Fibroblast of skin of left biceps (primary cell): ENCODE data around the gene RAD51B.
"Not testable (repeated sequence)": the region's sequence is repeated elsewhere in the genome, so short reads cannot be mapped to it uniquely, and the experiment has no call there.

Experiments used
- DNase-seq, 2 experiments: peaks; one replicate each; pipeline ENCODE4 v3.0.0-alpha.2; 2013; ENCODE audit warnings: low read depth in 2 of 2

Gene RAD51B

DNA sequence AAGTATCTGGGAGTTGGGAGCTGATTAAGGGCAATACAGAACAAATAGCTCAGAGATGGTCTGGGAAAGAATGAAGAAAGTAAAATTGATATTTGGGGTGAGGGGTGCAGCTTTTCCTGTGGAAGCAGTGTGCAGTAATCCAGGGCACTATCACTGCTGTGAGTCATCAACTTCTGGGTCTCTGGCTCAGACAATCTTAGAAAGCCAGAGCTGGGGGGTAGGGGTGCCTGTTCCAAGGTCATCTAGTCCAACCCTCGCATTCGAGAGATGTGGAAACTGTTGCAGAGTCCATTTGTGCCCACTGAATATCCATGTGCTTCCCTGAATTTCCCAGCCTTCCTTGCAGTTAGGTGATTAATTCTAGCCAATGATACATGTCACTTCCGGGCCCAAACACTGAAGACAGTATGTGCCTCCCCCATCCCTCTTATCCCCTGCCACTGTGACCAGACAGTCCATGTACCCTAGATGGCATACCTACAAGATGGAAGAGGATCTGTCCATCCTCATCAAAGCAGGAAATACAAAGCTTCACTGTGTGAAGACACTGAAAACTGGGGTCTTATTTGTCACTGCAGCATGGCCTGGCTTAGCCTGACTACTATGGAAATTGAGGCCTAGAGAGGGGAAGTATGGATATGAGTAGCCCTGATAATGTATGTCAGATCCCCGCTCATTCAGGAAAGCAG lies 921.4 kb downstream of the RAD51B start:
- no peak for DNase-seq

DNA sequence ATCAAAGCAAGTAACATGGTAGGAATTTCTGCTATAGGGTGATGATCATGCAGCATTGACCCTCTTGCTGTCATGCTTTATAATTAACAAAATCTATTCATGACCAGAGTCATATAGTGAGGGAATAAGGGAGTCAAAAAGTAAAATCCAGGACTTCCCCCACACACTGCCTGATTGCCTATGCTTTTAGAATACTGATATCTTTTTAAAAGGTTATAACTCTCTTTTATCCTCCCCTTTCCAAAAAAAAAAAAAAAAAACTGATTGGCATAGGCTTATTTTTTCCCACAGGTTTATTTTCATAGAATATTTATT lies 921.9 kb downstream of the RAD51B start:
- no peak for DNase-seq

DNA sequence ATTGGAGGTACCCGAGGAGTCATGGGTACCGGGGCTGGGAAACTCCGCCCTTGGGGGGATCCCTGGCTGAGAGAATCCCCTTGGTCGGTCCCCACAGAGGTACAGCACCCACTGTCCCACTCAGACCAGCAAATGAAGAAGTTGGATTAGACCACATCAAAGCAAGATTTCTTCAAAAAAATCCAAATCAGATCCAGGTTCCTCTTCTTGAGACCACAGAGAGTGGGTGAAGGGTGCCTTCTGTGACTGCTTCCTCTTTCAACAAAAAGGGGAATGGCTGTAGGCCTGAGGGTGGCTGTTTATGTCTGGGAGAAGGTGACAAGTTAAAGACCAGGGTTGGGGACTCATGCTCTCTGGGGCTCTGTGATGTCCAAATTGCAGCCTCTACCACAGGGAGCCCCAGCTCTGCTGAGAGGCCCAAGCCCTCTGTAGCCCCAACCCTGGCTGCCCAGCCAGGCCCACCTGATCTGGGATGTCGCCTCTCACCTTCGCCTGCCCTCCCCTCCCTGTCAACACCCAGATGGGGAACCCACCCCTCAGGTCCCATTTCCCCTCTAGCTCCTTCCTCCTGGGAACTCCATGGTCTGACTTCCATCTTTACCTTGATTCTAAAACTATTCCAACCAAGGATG lies 922.4 kb downstream of the RAD51B start:
- DNase-seq, result no peak

DNA sequence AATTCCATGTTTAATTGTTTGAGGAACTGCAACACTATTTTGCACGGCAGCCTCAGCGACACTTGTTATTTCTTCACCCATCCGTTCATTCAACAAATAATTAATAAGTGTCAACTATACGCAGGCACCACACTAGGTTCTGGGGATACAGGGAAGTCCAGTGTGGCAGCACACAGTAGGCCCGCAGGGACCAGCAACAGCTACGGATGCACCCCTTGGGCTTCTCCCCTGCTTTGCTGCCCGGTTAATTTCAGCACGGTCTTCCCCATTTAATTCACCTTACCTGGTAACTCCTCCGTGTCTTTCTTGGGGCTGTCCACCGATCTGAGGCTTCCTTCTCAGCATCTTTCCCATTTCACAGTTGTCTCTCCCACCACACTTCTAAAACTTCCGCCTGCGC lies 925.0 kb downstream of the RAD51B start:
- DNase-seq, result no peak

DNA sequence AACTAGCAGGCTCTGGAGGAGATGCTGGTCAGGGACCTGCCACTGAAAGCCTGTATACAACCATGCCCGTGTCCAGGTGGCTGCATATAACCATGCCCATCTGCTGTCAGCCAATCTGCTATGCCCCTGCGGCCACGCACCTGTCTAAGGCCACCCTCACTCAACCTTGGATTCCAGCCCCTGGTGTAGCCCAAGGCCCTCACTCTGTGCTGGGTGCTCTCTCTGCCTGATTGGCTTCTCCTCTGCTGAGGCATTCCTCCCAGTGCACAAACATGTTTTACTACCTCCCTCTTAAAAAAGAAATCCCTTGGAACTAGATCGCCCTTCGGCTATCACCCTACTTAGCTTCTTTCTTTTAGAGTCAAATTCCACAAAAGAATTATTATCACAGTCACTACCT lies 927.8 kb downstream of the RAD51B start:
- no peak for DNase-seq

DNA sequence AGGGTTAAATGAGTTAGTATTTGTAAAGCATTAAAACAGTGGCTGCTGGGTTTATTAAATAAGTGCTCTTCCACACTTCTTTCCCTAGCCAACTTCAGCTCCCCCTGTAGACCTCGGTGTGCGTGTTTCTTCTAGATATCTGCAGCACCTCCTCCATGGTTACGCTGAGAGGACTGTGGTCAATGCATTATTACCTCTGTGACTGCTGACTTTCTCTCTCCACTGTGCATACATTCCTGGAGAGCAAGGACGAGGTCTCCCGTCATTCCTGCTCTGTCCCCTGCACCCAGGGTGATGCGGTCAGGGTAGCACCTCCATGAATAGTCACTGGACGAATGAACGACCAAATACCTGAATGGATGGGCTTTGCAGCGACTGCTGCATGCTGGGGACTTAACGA lies 928.7 kb downstream of the RAD51B start:
- no peak for DNase-seq

DNA sequence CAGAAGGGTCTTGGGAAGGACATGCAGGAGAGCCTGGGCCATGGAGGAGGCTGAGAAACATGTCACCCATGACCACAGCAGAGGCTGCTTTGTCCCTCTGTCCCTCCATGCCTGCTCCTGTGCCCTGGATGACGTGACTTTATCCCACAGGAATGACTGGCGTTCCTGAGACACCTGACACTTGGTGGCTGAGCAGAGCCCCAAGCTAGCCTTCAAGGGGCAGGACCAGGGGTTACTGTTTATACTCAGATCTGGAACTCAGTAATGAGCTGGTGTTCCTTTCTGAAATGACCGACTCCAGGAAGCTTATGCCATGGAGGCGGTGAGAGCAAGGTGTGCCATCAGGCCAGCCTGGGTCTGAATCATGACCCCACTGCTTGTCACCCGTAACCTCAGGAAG lies 929.1 kb downstream of the RAD51B start:
- no peak for DNase-seq

DNA sequence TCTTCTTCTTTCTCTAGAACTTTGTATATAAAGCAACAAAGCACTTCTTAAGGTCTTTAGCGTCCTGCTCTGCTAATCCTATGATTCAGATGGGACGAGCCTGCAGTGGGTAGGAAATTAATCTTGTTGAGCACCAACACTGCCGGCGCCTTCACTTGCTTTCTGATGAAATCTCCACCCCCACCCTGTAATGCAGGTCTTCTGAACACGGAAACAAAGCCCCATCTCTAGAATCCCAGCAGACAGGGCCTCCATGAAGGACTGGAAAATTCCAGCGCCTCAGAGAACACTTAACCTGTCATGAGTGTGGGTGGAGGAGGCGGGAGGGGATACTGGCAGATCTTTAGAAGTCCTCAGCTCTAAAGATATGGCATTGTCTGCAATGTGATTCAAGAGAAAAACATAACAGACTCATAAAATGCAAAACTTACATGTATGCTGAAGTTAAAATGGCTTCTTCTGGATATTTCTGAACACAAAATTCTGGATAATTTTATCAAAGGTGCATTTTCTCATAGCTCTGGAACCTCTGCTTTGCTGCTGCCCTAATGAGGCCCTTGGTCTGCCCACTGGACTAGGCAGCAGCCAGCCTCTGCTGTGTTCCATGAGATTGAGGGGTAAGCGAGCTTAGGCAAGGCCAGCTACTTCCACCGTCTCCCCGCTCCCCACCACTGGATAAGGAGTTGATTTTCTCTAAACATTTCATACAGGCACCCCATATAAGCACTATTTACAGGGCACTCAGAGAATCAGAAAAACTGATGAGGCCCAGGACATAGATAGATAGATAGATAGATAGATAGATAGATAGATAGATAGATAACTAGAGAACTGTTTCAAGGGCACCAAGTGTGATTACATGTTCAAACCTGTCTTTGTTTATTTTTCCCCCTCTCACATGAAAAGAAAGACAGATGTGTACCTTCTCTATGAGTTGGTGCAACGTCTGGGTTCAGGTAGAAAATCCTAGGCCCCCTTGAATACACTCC lies 930.2 kb downstream of the RAD51B start:
- no peak for DNase-seq

DNA sequence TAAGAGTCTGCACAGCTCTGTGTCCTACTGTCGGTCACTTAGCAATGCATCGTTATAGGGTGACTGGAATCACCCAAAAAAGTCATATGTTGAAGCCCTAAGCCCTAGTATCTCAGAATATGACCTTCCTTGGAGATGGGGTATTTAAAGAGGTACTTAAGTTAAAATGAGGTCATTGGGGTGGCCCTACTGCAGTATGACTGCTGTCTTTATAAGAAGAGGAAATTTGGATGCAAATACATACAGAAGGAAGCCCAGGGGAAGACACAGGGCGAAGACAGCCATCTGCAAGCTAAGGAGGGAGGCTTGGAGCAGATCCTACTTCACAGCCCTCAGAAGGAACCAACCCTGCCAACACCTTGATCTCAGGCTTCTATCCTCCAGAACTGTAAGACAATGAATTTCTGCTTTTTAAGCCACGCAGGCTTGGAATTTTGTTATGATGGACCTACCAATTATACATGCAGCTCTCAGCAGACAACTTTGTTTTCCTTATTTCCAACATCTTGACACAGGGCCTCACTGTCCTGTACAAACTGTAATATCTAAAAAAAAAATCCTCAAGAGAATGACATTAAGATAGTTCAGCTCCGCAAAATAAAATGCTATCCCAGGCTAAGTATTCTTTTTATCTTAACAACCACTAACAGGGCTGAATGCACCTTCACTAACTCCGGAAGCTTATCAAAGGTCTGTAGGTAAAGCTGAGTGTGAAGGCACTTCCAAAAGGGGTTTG lies 932.9 kb downstream of the RAD51B start:
- no peak for DNase-seq

DNA sequence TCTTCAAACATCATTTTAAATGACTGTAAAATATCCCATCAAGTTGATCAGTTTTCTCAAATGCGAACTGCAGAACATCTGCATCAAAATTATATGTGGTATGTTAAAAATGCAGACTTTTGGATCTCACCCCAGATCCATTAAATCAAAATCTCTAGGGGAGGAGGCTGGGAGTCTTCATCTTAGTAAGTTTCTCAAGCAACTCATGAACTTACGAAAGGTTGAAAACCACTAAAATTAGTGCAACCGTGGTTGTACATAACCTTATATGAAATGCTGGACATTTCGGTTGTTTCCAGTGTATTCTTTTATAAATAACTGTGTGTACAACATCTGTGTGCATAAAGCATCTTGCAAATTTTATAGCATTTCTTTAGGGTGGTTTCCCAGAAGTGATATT lies 934.1 kb downstream of the RAD51B start:
- peak; percentile 81 to 83 for DNase-seq

DNA sequence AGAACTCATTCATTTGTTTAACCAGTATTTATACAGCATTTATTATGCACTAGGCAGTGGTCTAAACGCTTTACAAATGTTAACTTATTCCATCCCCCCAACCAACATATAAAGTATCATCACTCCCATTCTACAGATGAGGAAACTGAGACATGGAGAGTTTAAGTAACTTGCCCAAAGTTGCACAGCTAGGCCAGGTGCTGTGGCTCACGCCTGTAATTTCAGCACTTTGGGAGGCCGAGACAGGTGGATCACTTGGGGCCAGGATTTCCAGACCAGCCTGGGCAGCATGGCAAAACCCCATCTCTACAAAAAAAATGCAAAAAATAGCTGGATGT lies 935.4 kb downstream of the RAD51B start:
- no peak for DNase-seq

DNA sequence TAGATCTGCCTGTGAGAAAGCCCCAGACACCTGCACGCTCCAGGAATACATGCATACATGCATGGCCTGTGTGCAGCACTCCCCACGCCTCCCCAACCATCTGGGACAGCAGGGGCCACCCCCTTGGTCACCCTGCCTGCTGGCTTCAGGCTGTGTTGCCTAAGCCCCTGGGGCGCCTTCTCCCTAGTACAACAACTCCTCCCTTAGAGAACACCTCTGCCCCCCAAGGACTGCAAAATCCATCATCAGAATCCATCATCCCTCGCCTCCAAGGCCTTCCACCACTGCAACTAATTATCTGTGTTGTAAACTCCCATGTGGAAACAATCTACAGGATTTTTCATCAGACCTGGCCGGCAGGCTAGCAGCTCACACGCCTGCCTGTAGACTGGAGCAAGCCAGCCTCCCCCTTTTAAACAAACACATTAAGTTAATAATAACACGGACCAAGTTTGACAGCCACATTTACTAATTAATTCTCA lies 936.5 kb downstream of the RAD51B start:
- peak; percentile 51 to 58 for DNase-seq

DNA sequence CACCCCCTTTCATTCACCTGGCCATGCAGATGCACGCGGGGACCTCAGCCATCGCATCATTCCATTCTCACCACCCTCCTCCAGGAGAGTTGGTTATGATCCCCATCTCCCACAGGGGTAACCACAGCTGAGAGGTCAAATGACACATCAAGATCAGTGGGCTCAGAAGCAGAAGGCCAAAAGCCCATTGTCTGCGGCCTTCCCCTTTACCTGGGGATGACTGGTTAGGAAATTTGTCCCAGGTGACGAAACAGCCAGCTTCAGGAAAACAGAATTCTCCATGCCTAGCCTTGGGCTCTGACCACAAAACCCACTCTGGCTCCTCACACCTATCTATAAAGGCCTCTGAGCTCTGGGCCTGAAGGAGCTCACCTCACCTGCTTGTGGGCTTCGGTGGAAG lies 937.2 kb downstream of the RAD51B start:
- no peak for DNase-seq

DNA sequence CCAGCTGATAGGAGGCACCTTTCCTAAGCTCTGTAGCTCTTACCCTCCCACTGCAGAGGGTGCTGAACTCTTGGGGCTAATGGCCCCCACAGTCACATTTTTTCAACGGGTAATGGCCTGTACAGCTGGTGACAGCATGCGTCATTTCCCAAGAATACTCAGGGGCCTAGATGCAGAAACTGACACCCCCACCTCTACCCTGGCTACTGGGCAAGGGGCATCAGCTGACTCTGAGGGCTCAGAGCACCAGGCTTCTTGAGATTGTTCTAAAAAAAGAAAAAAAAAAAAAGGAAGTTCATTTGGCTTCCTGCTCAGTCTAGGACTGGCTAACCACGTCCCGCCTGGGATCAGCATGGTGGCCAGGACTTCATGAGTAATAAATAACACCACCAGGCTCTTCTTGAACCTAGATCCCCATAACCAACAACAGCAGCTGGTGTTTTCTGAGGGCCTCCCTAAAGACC lies 938.1 kb downstream of the RAD51B start:
- no peak for DNase-seq

DNA sequence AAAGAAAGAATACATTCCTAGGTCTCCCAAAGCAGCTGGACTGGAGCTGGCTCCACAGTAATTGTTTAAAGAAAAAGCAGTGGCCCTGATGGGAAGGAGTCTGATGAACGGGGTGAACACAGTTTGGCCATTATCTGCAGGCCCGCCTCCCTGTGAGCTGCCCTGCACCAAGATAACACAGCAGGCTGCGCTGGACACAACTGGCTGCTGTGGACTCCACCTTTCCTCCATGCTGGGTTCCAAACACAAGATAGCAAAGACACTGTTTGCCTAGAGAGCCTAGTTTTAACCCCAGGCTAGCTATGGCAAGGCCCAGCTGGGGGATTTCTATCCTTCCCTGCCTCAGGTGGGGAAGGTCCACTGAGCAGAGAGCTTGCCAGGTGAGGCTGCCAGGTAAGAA lies 938.7 kb downstream of the RAD51B start:
- DNase-seq, result no peak

DNA sequence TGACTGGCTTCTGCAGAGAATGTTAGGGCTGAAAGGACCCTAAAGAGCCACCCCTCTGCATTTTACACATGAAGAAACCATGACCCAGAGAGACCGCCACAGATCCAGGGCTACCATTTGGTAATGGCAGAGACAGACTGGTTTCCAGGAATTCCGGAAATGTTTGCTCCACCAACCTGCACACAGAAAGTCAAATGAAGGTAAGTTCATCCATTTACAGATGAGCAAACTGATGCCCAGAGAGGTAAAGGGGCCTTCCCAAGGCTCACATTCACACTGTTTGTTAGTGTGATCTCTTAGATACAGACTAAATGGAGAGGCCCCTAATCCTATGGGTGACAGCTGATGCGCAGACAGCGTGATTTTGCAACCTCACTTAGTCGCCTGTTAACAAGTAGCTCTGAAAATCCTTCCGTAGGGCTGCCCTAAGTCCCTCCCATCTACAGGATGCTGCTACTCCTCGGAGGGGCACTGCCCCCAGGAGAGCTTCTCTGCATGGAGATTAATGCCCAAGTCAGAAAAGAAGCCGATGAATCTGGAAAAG lies 939.5 kb downstream of the RAD51B start:
- no peak for DNase-seq

DNA sequence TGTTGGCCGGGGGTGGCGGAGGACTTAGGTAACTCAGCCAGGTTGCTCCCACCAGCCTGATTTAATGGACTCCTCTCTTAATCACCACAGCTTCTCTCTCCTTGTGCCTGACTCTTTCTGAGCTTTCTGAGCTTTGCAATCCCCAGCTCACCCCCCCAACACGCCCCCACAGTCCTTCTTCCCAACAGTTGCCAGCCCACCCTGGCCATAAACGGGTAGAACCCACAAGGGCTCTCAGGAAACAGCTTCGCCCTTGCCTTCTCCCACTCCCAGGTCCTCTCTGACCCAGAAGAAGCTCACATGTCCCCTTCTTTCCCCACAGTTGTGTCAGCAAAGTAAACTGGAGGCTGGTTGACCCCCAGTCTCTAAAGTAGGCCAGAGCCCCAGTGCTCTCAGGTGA lies 940.4 kb downstream of the RAD51B start:
- no peak for DNase-seq

DNA sequence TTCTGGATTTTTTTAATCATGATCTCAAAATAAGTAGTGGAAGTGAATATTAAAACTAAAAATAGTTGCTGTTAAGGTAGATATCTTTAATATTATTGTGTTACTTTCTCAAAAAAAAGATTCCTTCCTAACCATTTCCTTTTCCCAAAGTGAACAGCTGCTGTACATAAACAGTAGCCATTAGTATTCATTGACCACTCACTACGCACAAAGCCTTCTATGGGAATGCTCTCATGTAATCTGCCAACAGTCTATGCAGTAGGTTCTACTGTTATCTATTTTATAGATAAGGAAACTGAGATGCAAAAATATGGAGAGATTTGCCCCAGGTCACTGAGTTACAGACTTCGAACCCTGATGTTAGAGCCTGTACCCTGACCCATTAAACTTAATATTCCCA lies 941.2 kb downstream of the RAD51B start:
- DNase-seq, result no peak

DNA sequence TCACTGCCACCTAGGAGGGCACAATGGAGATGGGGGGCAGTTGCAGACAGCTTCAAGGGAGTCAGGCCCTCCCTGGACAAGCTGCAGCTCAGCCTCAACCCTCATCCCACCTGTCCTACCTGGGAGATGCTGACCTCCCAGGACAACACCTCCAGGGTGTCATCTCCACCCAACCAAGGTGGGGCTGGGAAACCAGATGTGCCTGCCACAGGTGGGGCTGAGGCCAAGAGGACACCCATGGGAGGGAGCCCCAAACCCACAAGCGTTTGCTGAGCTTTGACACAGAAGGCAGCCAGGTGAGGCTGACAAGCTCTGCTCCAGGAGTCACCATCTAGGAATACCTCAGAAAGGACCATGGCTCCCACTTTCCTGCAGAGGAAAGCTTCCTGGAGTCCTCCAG lies 941.8 kb downstream of the RAD51B start:
- no peak for DNase-seq

DNA sequence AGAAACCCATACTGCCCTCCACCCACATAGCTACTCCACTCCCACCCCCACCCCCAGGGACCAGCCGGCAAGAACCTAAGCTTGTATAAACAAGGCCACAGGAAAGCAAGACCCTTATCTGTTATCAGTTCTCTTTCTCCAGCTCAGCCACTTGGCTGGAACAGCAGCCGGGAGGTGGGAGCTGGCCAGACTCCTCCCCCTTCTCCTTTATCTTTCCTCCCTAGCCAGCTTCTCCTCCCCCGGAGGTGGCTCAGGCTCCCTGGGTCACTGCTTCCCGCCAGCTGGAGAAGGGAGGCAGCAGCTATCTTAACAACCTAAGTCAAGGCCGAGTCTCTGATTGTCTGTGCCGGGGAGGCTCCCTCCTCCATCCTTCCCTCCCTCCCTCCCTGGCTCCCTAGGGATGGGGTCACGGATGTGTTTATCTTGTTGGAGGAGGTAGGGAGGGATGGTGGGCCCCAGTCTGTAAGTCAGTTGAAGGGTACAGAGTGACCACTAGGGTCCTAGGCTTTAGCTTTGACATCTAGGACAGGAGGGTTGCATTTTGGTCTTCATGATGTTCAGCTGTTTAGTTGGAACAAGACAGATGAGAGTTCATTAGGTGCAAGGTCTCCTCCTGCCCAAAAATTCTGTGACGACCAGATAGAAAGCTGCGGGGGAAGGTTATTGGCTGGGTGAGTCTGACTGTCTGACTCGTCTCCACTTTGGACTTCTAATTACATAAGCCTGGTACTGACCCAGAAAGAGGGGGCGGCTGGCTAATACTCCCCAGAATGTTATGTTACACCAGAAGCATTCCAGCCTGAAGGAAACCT lies 943.6 kb downstream of the RAD51B start:
- peak in 1 of 2 experiments; percentile 29 for DNase-seq

DNA sequence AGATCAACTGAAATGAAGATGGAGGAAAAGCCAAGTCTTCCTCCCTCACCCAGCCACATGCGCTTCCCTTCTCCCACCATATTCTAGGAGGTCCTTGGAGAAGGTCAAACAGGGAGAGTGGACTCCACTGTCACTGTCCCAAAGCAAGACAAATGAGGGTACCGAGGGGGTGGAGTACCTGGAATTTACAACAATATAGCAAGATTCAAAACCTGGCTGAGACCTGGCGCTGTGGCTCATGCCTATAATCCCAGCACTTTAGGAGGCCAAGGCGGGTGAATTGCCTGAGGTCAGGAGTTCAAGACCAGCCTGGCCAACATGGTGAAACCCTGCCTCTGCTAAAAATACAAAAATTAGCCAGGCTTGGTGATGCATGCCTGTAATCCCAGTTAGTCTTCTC lies 944.3 kb downstream of the RAD51B start:
- DNase-seq, result not testable (repeated sequence)
